Psoas muscle (tissue), 8 donors: ENCODE data around the gene JAKMIP3. TPM values are rescaled to one million over a fixed set of nuclear protein-coding genes. Genes with fewer than 3 reads are reported as not detected.
A peak's percentile ranks its signal among the peaks of the same experiment; 100 is the strongest.

Experiments
- ATAC-seq, 4 donors: fragments of 200-7000 bp; cut with Tn5 transposase; one replicate each; pipeline ENCODE4 v1.9.1; 2020; ENCODE audit warnings: moderate library complexity in 3 of 4, mild to moderate bottlenecking in 2 of 4
- DNase-seq, 2 donors: peaks; one replicate each; pipeline ENCODE4 v3.0.0-alpha.2; 2020
- H3K27ac ChIP-seq: fragments of 200-600 bp; one replicate; pipeline ENCODE4 v1.8.0; 2022
- H3K27me3 ChIP-seq, 3 donors: fragments of 200-600 bp in 1 of 3; one replicate each; pipeline versions ENCODE4 v1.6.1 to v1.8.0; 2013 to 2022; ENCODE audit warnings: low read length in 2 of 3, mild to moderate bottlenecking in 2 of 3, moderate library complexity in 1 of 3; ENCODE audit not compliant: insufficient read depth in 3 of 3
- H3K36me3 ChIP-seq, 2 donors: fragments of 200-600 bp in 1 of 2; one replicate each; pipeline versions ENCODE4 v1.6.1 to v1.8.0; 2013 to 2022; ENCODE audit warnings: low read depth in 1 of 2, mild to moderate bottlenecking in 1 of 2, moderate library complexity in 1 of 2; ENCODE audit not compliant: insufficient read depth in 1 of 2
- H3K4me1 ChIP-seq: fragments of 200-600 bp; one replicate; pipeline ENCODE4 v1.8.0; 2022
- H3K4me3 ChIP-seq: fragments of 200-600 bp; one replicate; pipeline ENCODE4 v1.8.0; 2022; ENCODE audit warnings: mild to moderate bottlenecking
- H3K9me3 ChIP-seq: fragments of 200-600 bp; one replicate; pipeline ENCODE4 v1.8.0; 2022
- CTCF ChIP-seq: fragments of 200-600 bp; IDR thresholded peaks from one replicate; pipeline ENCODE4 v1.8.0; 2022; ENCODE audit warnings: antibody characterized with exemption
- WGBS, 3 donors: extraction: QIAGEN DNeasy Blood & Tissue Kit; methylation state at CpG; one replicate each; pipeline versions ENCODE4 v1.1.6 to v1.1.7; 2013; 5-methylcytosine and 5-hydroxymethylcytosine counted together
- intact Hi-C, 2 donors: fragments of 100-400 bp; cut with DNase I; formaldehyde crosslinking; loops; one replicate each; pipeline versions ENCODE4 v1.11.0 to v1.14.2; 2022
- polyA plus RNA-seq, 3 donors: library from polyadenylated mRNA; stranded (reverse); fragments of 200-250 nt; gene quantifications; one replicate each; pipeline ENCODE4 v1.2.3, GENCODE V29; 2013
- total RNA-seq, 4 donors: library from RNA; stranded (reverse); fragmentation: NEBNext Ultra II Directional in 2 of 4; extraction: Animal tissue kit (Norgen Biotek cat#: 25700) in 2 of 4; gene quantifications; one replicate each; pipeline versions ENCODE4 v1.2.1 to v1.2.4, GENCODE V29; 2021 to 2023
- donor health status: healthy with polysubstance abuse.
- donor health status: DM: no; HTN: no; CAD: no; lungs with moderate emphysema.
- donor health status: Bipolar disorder and iron deficiency.
- donor health status: healthy.
- donor health status: DM: yes; HTN: yes; CAD: no.
- donor health status: DM: no; HTN: no; CAD: no.
- donor health status: DM: no; HTN: no; CAD: no.
- donor health status: DM: yes; HTN: yes; CAD: no.

Gene JAKMIP3
- total and polyA plus RNA-seq, 7 donors: 0.12 to 1.7 (median 0.52) TPM

DNA sequence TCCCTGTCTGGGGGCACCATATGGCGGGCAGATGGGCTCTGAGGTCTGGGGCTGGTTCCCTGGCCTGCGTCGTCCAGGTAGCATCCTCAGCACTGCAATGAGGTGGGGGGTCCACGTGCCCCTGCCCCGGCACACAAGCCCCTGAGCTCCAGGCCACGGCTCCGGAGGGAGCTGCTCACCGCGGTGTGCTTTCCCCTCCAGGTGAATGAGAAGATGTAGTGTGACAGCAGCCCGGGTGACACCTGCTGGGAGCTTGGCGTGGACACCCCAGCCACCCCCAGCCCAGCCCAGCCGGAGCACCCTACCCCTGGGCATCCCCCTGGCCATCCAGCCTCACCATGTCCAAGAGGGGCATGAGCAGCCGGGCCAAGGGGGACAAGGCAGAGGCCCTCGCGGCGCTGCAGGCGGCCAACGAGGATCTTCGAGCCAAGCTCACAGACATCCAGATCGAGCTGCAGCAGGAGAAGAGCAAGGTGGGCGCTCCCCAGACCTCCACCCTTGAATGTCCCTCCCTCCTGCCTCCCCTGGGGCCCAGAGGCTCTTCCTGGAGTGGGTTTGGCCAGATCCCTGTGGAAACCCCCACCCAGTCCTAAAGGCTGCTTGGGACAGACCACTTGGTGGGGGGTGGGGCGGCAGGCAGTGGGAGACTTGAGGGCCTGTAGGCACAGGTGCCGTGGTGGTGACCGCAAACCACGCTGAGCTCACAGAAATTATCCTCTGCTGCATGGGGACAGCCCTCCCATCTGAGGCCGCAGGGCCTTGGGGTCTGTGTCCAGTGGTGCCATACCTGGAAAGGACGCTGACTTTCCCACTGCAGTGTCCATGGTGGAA, 38.9 kb downstream of the JAKMIP3 start:
- no peak for TF ChIP-seq CTCF
- ATAC-seq: no peak
- DNase-seq: peak in 1 of 2 donors; percentile 42
- no peak overlapping the region for H3K4me3 ChIP-seq
- H3K4me1 ChIP-seq: no peaks in the 10 kb centered on the region
- WGBS, 3 donors: 87 to 95% (median 92%) methylated on average over 25 to 27 of the region's 27 CpGs
- H3K27me3 ChIP-seq: no peaks in the 10 kb centered on the region
- no peak overlapping the region for H3K27ac ChIP-seq
- no peaks in the 10 kb centered on the region for H3K9me3 ChIP-seq
- no peaks in the 10 kb centered on the region for H3K36me3 ChIP-seq
- intact Hi-C loops: no loop called here

- no peaks in the 10 kb centered on the region for H3K36me3 ChIP-seq
- H3K4me3 ChIP-seq: no peak overlapping the region
- no peaks in the 10 kb centered on the region for H3K9me3 ChIP-seq
- ATAC-seq: no peak
- peak in 1 of 2 donors; percentile 38 for DNase-seq
- TF ChIP-seq CTCF: no peak
- no peaks in the 10 kb centered on the region for H3K4me1 ChIP-seq
- intact Hi-C loops: no loop called here
- WGBS, 3 donors: 77 to 84% (median 83%) methylated on average over 14 of the region's 14 CpGs
- no peaks in the 10 kb centered on the region for H3K27me3 ChIP-seq
- no peak overlapping the region for H3K27ac ChIP-seq
Observed at GRCh38 chr10:132105302-132105995, 39.7 kb downstream of the JAKMIP3 start.

- Histone ChIP-seq H3K36me3 (no peaks in the 10 kb centered on the region), H3K27ac (no peak overlapping the region), H3K9me3 (no peaks in the 10 kb centered on the region), H3K4me1 (no peaks in the 10 kb centered on the region), H3K4me3 (no peak overlapping the region), H3K27me3 (no peaks in the 10 kb centered on the region)
- no peak for TF ChIP-seq CTCF
- intact Hi-C loops: no loop called here
- ATAC-seq: no peak
- 78 to 95% (median 91%) methylated on average over 15 of the region's 15 CpGs for WGBS, 3 donors
- DNase-seq: no peak
Observed at GRCh38 chr10:132106431-132106830, 40.7 kb downstream of the JAKMIP3 start.

- 75 to 83% (median 82%) methylated on average over 27 of the region's 27 CpGs for WGBS, 3 donors
- no peak for ATAC-seq
- no peak overlapping the region for H3K27ac ChIP-seq
- no peaks in the 10 kb centered on the region for H3K9me3 ChIP-seq
- no peaks in the 10 kb centered on the region for H3K36me3 ChIP-seq
- H3K4me3 ChIP-seq: no peak overlapping the region
- no peaks in the 10 kb centered on the region for H3K4me1 ChIP-seq
- DNase-seq: peak in 1 of 2 donors; percentile 42
- intact Hi-C loops: no loop called here
- TF ChIP-seq CTCF: no peak
- H3K27me3 ChIP-seq: no peaks in the 10 kb centered on the region
Observed at GRCh38 chr10:132107186-132107948, 41.6 kb downstream of the JAKMIP3 start.
